ENCODE data around the gene PSMA1.

GRCh38 chr11:14502039-14502438 is 18.1 kb downstream of the PSMA1 start:
- TF ChIP-seq CTCF (IDR thresholded peaks at IDR 0.05) (no peak), POLR2A (IDR thresholded peaks at IDR 0.05) (no peak)

Measured in testis (tissue), 2 donors.